Esophagus muscularis mucosa (tissue), 4 donors: ENCODE results near the gene HSPE1. TPM values are rescaled to one million over a fixed set of nuclear protein-coding genes. Genes with fewer than 3 reads are reported as not detected.

Experiments used
- DNase-seq: peaks from one replicate; pipeline ENCODE4 v3.0.0-alpha.2; 2017; ENCODE audit errors: extremely low spot score
- H3K27ac ChIP-seq, 4 donors: fragments of 200-600 bp; sonication (generic); replicated peaks in 1 of 4; 1 replicate in 3 of 4; 2 replicates in 1 of 4; pipeline ENCODE4 v1.5.1; 2016 to 2019; ENCODE audit warnings: mild to moderate bottlenecking in 1 of 4
- H3K27me3 ChIP-seq, 4 donors: fragments of 200-600 bp; sonication (generic); one replicate each; pipeline versions ENCODE4 v1.5.1 to v1.6.0; 2016 to 2019
- H3K36me3 ChIP-seq, 4 donors: fragments of 200-600 bp; sonication (generic); one replicate each; pipeline ENCODE4 v1.5.1; 2016 to 2019
- H3K4me1 ChIP-seq, 4 donors: fragments of 200-600 bp; sonication (generic); one replicate each; pipeline ENCODE4 v1.5.1; 2016 to 2019
- H3K4me3 ChIP-seq, 4 donors: fragments of 200-600 bp; sonication (generic); 1 replicate in 2 of 4; 2 replicates in 2 of 4; pipeline ENCODE4 v1.5.1; 2016 to 2019; ENCODE audit warnings: mild to moderate bottlenecking in 4 of 4, moderate library complexity in 1 of 4
- H3K9me3 ChIP-seq, 4 donors: fragments of 200-600 bp; sonication (generic); 1 replicate in 3 of 4; 2 replicates in 1 of 4; pipeline ENCODE4 v1.5.1; 2016 to 2019
- EP300 ChIP-seq: sonication (generic); formaldehyde crosslinking; IDR thresholded peaks from one replicate; pipeline ENCODE4 v1.6.1; 2017; ENCODE audit warnings: antibody characterized with exemption
- POLR2A ChIP-seq: fragments of 450-650 bp; IDR thresholded peaks from one replicate; pipeline ENCODE4 v1.6.1; 2017; ENCODE audit warnings: antibody characterized with exemption, moderate library complexity, mild to moderate bottlenecking, low read depth
- POLR2AphosphoS5 ChIP-seq, 2 donors: sonication (generic); formaldehyde crosslinking; IDR thresholded peaks; one replicate each; pipeline ENCODE4 v1.6.1; 2017; ENCODE audit warnings: antibody characterized with exemption in 2 of 2
- WGBS: methylation state at CpG from one replicate; pipeline ENCODE4 v1.1.5; 2018; 5-methylcytosine and 5-hydroxymethylcytosine counted together
- intact Hi-C: fragments of 100-400 bp; cut with DNase I; formaldehyde crosslinking; loops from one replicate; pipeline ENCODE4 v1.15.1; 2023
- total RNA-seq, 4 donors: library from RNA; depleted of rRNA; stranded (reverse); fragments of >200 nt; gene quantifications; one replicate each; pipeline versions ENCODE4 v1.1.0 to v1.2.1, GENCODE V29; 2016
- TF ChIP-seq, protein P1 (sequence below), 3 experiments: fragments of 200-600 bp in 2 of 3; fragments of 450-650 bp in 1 of 3; sonication (generic) in 2 of 3; IDR thresholded peaks; one replicate each; pipeline ENCODE4 v1.5.1; 2017 to 2019; ENCODE audit warnings: antibody characterized with exemption in 3 of 3, mild to moderate bottlenecking in 2 of 3, moderate library complexity in 1 of 3

HSPE1 gene
- total RNA-seq, 4 donors from 2014 or later, result 46.7 to 93.4 (median 65.2) TPM

- intact Hi-C loops, result no loop called here
- Histone ChIP-seq H3K4me1 (peaks cover 10 to 14% (median 12%) of the 10 kb centered on the region in 4 donors), H3K9me3 (no peaks in the 10 kb centered on the region), H3K27ac (no peak overlapping the region), H3K27me3 (no peaks in the 10 kb centered on the region), H3K36me3 (peaks cover 0 to 34% (median 21%) of the 10 kb centered on the region in 4 donors), H3K4me3 (no peak overlapping the region)
- 97% methylated on average over 5 of the region's 5 CpGs for WGBS
- TF ChIP-seq POLR2A, result no peak
- DNase-seq, result no peak
Observed at GRCh38 chr2:197506658-197507057, 6.5 kb downstream of the HSPE1 start.

GRCh38 chr2:197513915-197514314 lies 13.7 kb downstream of the HSPE1 start:
- peaks cover 22 to 32% (median 30%) of the 10 kb centered on the region in 4 donors for H3K4me1 ChIP-seq
- 92% methylated on average over 5 of the region's 5 CpGs for WGBS
- intact Hi-C loops, result loop anchor here (5.0 kb wide), 1 partner anchor 193 kb away; the partner anchor contains the start of gene MARS2
- TF ChIP-seq POLR2AphosphoS5 (IDR thresholded peaks at IDR 0.05), result no peak
- TF ChIP-seq POLR2A, result no peak
- TF ChIP-seq, protein P1, sequence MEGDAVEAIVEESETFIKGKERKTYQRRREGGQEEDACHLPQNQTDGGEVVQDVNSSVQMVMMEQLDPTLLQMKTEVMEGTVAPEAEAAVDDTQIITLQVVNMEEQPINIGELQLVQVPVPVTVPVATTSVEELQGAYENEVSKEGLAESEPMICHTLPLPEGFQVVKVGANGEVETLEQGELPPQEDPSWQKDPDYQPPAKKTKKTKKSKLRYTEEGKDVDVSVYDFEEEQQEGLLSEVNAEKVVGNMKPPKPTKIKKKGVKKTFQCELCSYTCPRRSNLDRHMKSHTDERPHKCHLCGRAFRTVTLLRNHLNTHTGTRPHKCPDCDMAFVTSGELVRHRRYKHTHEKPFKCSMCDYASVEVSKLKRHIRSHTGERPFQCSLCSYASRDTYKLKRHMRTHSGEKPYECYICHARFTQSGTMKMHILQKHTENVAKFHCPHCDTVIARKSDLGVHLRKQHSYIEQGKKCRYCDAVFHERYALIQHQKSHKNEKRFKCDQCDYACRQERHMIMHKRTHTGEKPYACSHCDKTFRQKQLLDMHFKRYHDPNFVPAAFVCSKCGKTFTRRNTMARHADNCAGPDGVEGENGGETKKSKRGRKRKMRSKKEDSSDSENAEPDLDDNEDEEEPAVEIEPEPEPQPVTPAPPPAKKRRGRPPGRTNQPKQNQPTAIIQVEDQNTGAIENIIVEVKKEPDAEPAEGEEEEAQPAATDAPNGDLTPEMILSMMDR (IDR thresholded peaks at IDR 0.05), result no peak
- TF ChIP-seq EP300, result no peak
- no peak overlapping the region for H3K27ac ChIP-seq
- no peaks in the 10 kb centered on the region for H3K9me3 ChIP-seq
- H3K27me3 ChIP-seq, result no peaks in the 10 kb centered on the region
- no peaks in the 10 kb centered on the region for H3K36me3 ChIP-seq
- DNase-seq, result no peak
- H3K4me3 ChIP-seq, result no peak overlapping the region

GRCh38 chr2:197514754-197515153 lies 14.6 kb downstream of the HSPE1 start:
- intact Hi-C loops, result loop anchor here (5.0 kb wide), 1 partner anchor 193 kb away; the partner anchor contains the start of gene MARS2
- 64% methylated on average over 3 of the region's 3 CpGs for WGBS
- Histone ChIP-seq H3K27ac (peak overlapping the region; percentile 88 to 94 (median 92)), H3K27me3 (no peaks in the 10 kb centered on the region), H3K4me1 (peaks cover 24 to 39% (median 36%) of the 10 kb centered on the region in 4 donors), H3K36me3 (no peaks in the 10 kb centered on the region), H3K9me3 (no peaks in the 10 kb centered on the region), H3K4me3 (peak overlapping the region; percentile 71 to 93 (median 90))
- TF ChIP-seq EP300 (no peak), POLR2A (no peak), POLR2AphosphoS5 (IDR thresholded peaks at IDR 0.05) (no peak)
- no peak for DNase-seq

DNA sequence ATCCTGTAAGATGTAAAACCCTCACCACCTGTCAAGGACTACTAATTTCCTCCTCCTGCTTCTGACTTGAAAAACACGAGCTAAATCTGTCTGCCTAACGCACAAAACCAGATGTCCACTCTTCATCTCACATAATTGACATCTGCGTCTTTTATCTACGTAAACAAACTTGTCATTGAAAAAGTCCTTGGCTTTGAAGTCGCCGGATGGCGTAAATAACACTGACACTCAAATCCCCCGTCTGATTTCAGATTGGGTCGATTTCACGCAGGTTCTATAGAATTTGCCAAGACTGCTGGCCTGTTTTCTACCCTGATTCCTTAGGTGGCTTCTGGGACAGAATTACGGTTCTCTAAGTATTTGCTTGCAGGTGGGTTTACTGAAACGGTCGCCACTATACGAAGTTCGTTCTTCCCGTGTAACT lies 15.1 kb downstream of the HSPE1 start:
- no peaks in the 10 kb centered on the region for H3K36me3 ChIP-seq
- no peak for DNase-seq
- H3K27me3 ChIP-seq, result no peaks in the 10 kb centered on the region
- intact Hi-C loops, result no loop called here
- 0% methylated on average over 10 of the region's 16 CpGs for WGBS
- peaks cover 24 to 39% (median 36%) of the 10 kb centered on the region in 4 donors for H3K4me1 ChIP-seq
- no peaks in the 10 kb centered on the region for H3K9me3 ChIP-seq
- H3K4me3 ChIP-seq, result peak overlapping the region; percentile 71 to 93 (median 90)
- TF ChIP-seq, protein P1 (IDR thresholded peaks at IDR 0.05), result no peak
- no peak for TF ChIP-seq EP300
- no peak for TF ChIP-seq POLR2AphosphoS5 (IDR thresholded peaks at IDR 0.05)
- TF ChIP-seq POLR2A, result no peak
- peak overlapping the region; percentile 88 to 94 (median 92) for H3K27ac ChIP-seq

GRCh38 chr2:197515739-197516392 lies 15.7 kb downstream of the HSPE1 start, which contains the start of gene MOB4:
Gene MOB4, plus strand, starts transcription at chr2:197516066. Its CDS starts 21 bp downstream, at chr2:197516087.
- Histone ChIP-seq H3K9me3 (no peaks in the 10 kb centered on the region), H3K4me3 (peak within 1 kb of the TSS; percentile 71 to 93 (median 90)), H3K36me3 (no peaks in the 10 kb centered on the region), H3K4me1 (peaks cover 24 to 39% (median 36%) of the 10 kb centered on the region in 4 donors), H3K27me3 (no peaks in the 10 kb centered on the region), H3K27ac (peak within 1 kb of the TSS; percentile 88 to 94 (median 92))
- TF ChIP-seq POLR2AphosphoS5 (IDR thresholded peaks at IDR 0.05) (peak; percentile 97 to 100), EP300 (no peak), POLR2A (peak; percentile 80)
- TF ChIP-seq, protein P1 (IDR thresholded peaks at IDR 0.05), result no peak
- 0% methylated on average over 12 of the region's 66 CpGs for WGBS
- DNase-seq, result peak; percentile 98
- intact Hi-C loops, result no loop called here
